Uterus (tissue), 4 donors: ENCODE results near the gene OSER1. TPM values are rescaled to one million over a fixed set of nuclear protein-coding genes. Genes with fewer than 3 reads are reported as not detected.

ENCODE experiments used
- DNase-seq, 2 donors: peaks; one replicate each; pipeline ENCODE4 v3.0.0-alpha.2; 2019 to 2020
- H3K27ac ChIP-seq, 2 donors: fragments of 200-600 bp; sonication (generic); 1 replicate in 1 of 2; 2 replicates in 1 of 2; pipeline ENCODE4 v1.5.1; 2016 to 2018
- H3K27me3 ChIP-seq, 2 donors: fragments of 200-600 bp; sonication (generic); one replicate each; pipeline ENCODE4 v1.5.1; 2018 to 2019; ENCODE audit warnings: control low read depth in 1 of 2
- H3K36me3 ChIP-seq, 2 donors: fragments of 200-600 bp; sonication (generic); one replicate each; pipeline ENCODE4 v1.5.1; 2019; ENCODE audit warnings: control low read depth in 1 of 2
- H3K4me1 ChIP-seq, 2 donors: fragments of 200-600 bp; sonication (generic); one replicate each; pipeline ENCODE4 v1.5.1; 2018 to 2019; ENCODE audit warnings: control low read depth in 1 of 2
- H3K4me3 ChIP-seq, 2 donors: fragments of 200-600 bp; sonication (generic); 1 replicate in 1 of 2; 2 replicates in 1 of 2; pipeline ENCODE4 v1.5.1; 2018 to 2019; ENCODE audit warnings: mild to moderate bottlenecking in 1 of 2
- H3K9me3 ChIP-seq, 2 donors: fragments of 200-600 bp; sonication (generic); one replicate each; pipeline ENCODE4 v1.5.1; 2019; ENCODE audit warnings: control low read depth in 1 of 2
- POLR2A ChIP-seq, 2 donors: fragments of 450-650 bp; IDR thresholded peaks; one replicate each; pipeline ENCODE4 v1.6.1; 2016; ENCODE audit warnings: antibody characterized with exemption in 2 of 2, mild to moderate bottlenecking in 1 of 2, moderate library complexity in 1 of 2
- intact Hi-C: fragments of 100-400 bp; cut with DNase I; formaldehyde crosslinking; loops from one replicate; pipeline ENCODE4 v1.15.1; 2023; ENCODE audit warnings: low total_unique reads
- total RNA-seq, 4 donors: library from RNA; depleted of rRNA in 3 of 4; stranded (reverse); fragments of >200 nt in 3 of 4; gene quantifications; one replicate each; pipeline versions ENCODE4 v1.1.0 to v1.2.4, GENCODE V29; 2014 to 2023
- TF ChIP-seq, protein P1 (sequence below), 4 experiments: fragments of 200-600 bp in 2 of 4; fragments of 450-650 bp in 2 of 4; sonication (generic) in 2 of 4; IDR thresholded peaks; one replicate each; pipeline ENCODE4 v1.5.1; 2016 to 2019; ENCODE audit warnings: antibody characterized with exemption in 4 of 4, mild to moderate bottlenecking in 2 of 4, moderate library complexity in 1 of 4
- donor health status: DM: yes; HTN: yes; CAD: no.

The OSER1 gene
- total RNA-seq = 10 to 100 TPM; 33.8 to 76.2 (median 46.0) TPM

DNA sequence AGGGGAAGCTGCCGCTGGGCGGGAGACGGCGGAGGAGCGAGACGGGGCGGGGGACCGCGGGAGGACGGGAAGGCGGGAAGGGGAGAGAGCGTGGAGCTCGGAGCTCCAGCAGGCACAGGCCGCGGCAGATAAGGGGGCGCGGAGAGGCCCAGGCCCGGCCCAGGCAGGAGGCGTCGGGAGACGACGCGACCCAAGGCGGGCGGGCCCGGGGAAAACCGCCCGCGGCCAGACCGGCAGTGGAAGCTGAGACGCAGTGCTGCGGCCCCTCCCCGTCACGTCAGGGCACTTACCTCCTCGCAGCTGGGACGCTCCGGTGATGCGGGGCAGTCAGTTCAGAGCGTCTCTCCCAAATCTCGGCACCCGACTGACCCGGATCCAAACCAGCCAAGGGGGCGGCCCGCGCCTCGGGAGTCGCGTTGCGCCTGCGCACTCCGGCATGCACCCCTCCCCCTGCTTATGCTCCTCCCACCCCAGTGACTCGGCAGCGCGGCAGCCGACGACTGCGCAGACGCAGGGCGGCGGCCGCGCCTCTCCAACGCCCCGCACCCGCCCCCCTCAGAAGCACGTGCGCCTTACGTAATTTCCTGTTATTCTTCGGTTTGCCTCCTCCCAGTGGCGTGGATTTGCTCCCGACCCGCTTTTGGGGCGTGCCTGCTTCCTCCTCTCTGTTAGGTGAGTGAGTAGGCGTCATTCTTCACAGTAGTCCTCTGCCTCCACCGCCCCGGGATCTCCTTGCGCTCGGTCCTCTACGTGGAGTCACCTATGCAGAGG is at the start of gene OSER1:
OSER1 (minus strand) TSS at position 366 of the 771 bp plus-strand sequence. CDS start 3,814 bp downstream, outside the sequence.
- TF ChIP-seq POLR2A (IDR thresholded peaks at IDR 0.05) = peak; percentile 86 to 92
- TF ChIP-seq, protein P1, sequence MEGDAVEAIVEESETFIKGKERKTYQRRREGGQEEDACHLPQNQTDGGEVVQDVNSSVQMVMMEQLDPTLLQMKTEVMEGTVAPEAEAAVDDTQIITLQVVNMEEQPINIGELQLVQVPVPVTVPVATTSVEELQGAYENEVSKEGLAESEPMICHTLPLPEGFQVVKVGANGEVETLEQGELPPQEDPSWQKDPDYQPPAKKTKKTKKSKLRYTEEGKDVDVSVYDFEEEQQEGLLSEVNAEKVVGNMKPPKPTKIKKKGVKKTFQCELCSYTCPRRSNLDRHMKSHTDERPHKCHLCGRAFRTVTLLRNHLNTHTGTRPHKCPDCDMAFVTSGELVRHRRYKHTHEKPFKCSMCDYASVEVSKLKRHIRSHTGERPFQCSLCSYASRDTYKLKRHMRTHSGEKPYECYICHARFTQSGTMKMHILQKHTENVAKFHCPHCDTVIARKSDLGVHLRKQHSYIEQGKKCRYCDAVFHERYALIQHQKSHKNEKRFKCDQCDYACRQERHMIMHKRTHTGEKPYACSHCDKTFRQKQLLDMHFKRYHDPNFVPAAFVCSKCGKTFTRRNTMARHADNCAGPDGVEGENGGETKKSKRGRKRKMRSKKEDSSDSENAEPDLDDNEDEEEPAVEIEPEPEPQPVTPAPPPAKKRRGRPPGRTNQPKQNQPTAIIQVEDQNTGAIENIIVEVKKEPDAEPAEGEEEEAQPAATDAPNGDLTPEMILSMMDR (IDR thresholded peaks at IDR 0.05) = peak in 2 of 4 experiments; percentile 15 to 19
- H3K4me3 ChIP-seq = peak within 1 kb of the TSS; percentile 88 to 95
- intact Hi-C loops = no loop called here
- H3K9me3 ChIP-seq = no peaks in the 10 kb centered on the region
- no peaks in the 10 kb centered on the region for H3K27me3 ChIP-seq
- peak within 1 kb of the TSS; percentile 94 to 97 for H3K27ac ChIP-seq
- peaks cover 4% of the 10 kb centered on the region in 2 donors for H3K4me1 ChIP-seq
- DNase-seq = peak; percentile 99
- H3K36me3 ChIP-seq = no peaks in the 10 kb centered on the region

DNA sequence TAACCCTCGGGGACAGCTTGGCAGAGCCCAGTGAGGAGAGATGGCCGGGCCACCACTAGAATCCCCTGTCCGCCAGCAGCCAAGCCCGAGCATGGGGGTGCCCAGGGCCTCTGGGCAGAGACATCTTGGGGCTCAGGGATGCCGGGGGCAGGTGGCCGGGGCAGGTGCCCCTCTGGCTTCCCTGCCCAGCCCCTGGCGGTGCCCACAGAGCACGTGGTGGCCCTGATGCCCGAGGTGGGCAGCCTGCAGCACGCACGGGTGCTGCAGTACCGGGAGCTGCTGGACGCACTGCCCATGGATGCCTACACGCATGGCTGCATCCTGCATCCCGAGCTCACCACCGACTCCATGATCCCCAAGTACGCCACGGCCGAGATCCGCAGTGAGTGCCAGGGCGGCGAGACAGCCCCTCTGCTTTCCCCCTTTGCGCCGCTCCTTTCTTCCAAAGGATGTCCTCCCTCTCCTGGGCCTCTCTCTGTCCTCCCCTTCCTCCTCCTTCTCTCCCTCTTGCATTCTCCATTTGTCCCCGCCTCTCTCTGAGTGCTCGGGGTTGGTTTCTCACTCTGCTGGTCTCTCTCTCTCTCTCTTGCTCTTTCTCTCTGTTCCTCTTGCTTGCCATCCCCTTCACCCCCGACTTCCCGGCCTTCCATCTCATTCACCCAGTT is 47.8 kb upstream of the OSER1 start:
- H3K4me1 ChIP-seq = no peaks in the 10 kb centered on the region
- intact Hi-C loops = no loop called here
- no peak for DNase-seq
- TF ChIP-seq, protein P1 (IDR thresholded peaks at IDR 0.05) = no peak
- no peak for TF ChIP-seq POLR2A (IDR thresholded peaks at IDR 0.05)
- H3K4me3 ChIP-seq = no peak overlapping the region
- H3K27ac ChIP-seq = no peak overlapping the region
- H3K9me3 ChIP-seq = no peaks in the 10 kb centered on the region
- H3K27me3 ChIP-seq = no peaks in the 10 kb centered on the region
- H3K36me3 ChIP-seq = no peaks in the 10 kb centered on the region

DNA sequence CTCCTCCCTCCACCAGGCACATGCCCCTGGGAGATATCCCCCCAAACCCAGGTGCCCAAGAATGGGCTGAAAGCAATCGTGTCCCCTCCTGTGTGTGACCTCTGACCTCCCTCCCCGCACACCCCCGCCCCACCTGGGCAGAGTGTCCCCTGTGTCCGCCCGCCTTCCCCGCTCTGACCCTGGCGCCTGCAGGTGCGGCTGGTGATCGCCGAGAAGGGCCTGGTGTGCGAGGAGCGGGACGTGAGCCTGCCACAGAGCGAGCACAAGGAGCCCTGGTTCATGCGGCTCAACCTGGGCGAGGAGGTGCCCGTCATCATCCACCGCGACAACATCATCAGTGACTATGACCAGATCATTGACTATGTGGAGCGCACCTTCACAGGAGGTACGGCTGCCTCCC is 46.4 kb upstream of the OSER1 start:
- no peaks in the 10 kb centered on the region for H3K9me3 ChIP-seq
- intact Hi-C loops = no loop called here
- no peaks in the 10 kb centered on the region for H3K4me1 ChIP-seq
- H3K4me3 ChIP-seq = no peak overlapping the region
- TF ChIP-seq, protein P1 (IDR thresholded peaks at IDR 0.05) = no peak
- no peak for TF ChIP-seq POLR2A (IDR thresholded peaks at IDR 0.05)
- H3K36me3 ChIP-seq = no peaks in the 10 kb centered on the region
- DNase-seq = no peak
- no peak overlapping the region for H3K27ac ChIP-seq
- no peaks in the 10 kb centered on the region for H3K27me3 ChIP-seq

DNA sequence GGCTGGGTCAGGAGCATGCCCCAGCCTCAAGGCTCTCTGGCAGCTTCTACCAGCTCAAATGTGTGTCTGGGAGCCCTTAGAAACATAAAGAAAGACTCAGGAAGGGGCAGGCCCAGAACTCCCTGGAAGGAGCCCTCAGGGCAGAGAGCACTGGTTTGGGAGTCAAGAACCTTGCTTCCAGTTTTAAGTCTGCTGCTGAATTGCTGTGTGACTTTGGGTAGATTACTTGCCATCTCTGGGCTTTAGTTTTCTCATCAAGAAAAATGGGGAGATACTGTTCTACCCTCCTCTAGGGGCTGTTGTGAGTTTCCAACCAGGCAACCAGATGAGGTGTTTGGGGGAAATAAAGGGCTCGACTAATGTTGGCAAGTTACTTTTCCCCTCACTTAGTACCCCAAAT is 45.4 kb upstream of the OSER1 start:
- Histone ChIP-seq H3K4me3 (no peak overlapping the region), H3K27me3 (no peaks in the 10 kb centered on the region), H3K27ac (no peak overlapping the region), H3K36me3 (no peaks in the 10 kb centered on the region), H3K4me1 (no peaks in the 10 kb centered on the region), H3K9me3 (no peaks in the 10 kb centered on the region)
- intact Hi-C loops = no loop called here
- no peak for DNase-seq
- TF ChIP-seq POLR2A (IDR thresholded peaks at IDR 0.05) = no peak
- TF ChIP-seq, protein P1 (IDR thresholded peaks at IDR 0.05) = no peak

DNA sequence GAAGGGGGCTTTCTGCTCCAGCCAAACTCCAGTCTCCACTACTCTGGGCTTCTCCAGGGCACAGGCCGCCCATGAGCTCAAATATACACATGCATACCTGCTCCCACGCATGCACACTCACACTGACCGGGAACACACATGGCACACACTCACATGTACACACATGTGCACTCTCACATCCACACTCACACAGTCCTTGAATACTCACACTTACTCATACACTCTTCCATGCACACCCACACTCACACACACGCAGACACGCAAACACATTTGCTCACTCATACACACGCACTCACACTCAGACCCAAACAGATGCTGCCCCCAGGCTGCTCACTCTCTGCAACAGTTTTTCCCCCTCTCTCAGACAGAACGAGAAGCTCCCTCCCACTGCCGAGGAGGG is 43.5 kb upstream of the OSER1 start:
- intact Hi-C loops = no loop called here
- Histone ChIP-seq H3K4me1 (no peaks in the 10 kb centered on the region), H3K9me3 (no peaks in the 10 kb centered on the region), H3K27ac (no peak overlapping the region), H3K36me3 (no peaks in the 10 kb centered on the region), H3K27me3 (no peaks in the 10 kb centered on the region), H3K4me3 (no peak overlapping the region)
- no peak for DNase-seq
- TF ChIP-seq POLR2A (IDR thresholded peaks at IDR 0.05) = no peak
- TF ChIP-seq, protein P1 (IDR thresholded peaks at IDR 0.05) = no peak
